GM12875 (cell line): ENCODE measurements around the gene LGMN.
"Not testable (repeated sequence)": the region's sequence is repeated elsewhere in the genome, so short reads cannot be mapped to it uniquely, and the experiment has no call there.

Source experiments
- H3K4me3 ChIP-seq: one replicate; pipeline ENCODE4 v1.5.1; 2011; ENCODE audit warnings: low read depth, low read length, control low read depth
- CTCF ChIP-seq: IDR thresholded peaks from 2 replicates; pipeline ENCODE4 v1.5.1; 2011; ENCODE audit warnings: low read depth, mild to moderate bottlenecking, control low read depth, inconsistent platforms, low read length, moderate library complexity, borderline replicate concordance; ENCODE audit not compliant: insufficient read depth

Gene LGMN

DNA sequence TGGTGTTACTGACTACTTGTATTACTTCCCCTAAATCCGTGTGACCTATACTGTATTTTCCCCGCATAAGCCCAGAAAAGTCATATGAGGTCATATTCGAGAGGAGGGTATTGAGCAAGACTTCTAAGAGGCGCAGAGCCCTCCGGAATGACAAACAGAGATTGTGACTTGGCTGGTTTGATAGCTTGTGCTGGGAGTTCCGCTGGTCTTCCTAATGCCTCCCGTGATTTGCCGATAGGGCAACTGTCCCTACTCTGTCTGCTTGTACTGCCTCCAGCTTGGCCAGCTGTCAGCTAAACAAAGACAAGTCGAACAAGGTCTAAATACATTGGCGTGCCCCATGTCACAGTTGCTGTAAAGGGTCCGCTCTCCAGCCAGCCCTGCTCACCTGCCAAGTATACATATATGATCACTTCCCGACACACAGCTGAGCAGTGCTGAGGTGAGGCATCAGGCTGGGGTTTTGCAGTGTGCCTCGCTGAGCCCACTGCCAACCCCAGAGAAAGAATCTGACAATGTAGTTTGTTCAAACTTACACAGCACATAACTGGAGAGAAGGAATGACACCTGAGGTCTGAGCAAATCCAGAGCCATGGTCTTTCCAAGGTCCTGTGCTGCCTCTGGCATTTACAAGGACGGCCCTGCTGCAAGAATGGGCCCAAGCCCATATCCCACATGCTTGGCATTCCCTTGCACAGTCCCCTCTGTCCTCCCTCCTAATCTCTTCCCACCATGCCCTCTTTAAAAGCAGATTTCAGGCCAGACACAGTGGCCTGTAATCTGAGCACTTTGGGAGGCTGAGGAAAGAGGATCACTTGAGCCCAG lies 23.7 kb downstream of the LGMN start:
- H3K4me3 ChIP-seq, result no peak overlapping the region
- no peak for TF ChIP-seq CTCF

- no peak overlapping the region for H3K4me3 ChIP-seq
- TF ChIP-seq CTCF, result no peak
Observed at GRCh38 chr14:92719890-92720323, 28.5 kb downstream of the LGMN start.

- no peak overlapping the region for H3K4me3 ChIP-seq
- no peak for TF ChIP-seq CTCF
Observed at GRCh38 chr14:92719421-92719820, 29.0 kb downstream of the LGMN start.

DNA sequence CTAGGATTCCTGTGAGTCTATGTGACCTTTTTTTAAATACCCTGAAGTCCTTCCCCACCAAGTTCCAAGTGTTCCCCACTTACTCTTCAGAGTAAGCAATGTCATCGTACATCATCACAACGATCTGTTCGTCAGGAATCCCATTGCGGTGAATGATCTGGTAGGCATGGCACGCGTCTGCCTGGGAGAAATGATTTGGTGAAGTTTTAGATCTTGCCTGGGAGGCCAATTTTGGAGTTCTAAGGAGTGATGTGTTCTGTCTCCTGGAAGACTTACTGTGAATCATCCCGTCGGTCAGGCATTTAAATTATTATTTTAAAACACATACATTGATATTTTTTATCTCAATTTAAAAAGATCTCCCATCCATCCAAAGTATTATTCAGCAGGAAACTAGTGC lies 29.8 kb downstream of the LGMN start:
- TF ChIP-seq CTCF, result no peak
- H3K4me3 ChIP-seq, result no peak overlapping the region

DNA sequence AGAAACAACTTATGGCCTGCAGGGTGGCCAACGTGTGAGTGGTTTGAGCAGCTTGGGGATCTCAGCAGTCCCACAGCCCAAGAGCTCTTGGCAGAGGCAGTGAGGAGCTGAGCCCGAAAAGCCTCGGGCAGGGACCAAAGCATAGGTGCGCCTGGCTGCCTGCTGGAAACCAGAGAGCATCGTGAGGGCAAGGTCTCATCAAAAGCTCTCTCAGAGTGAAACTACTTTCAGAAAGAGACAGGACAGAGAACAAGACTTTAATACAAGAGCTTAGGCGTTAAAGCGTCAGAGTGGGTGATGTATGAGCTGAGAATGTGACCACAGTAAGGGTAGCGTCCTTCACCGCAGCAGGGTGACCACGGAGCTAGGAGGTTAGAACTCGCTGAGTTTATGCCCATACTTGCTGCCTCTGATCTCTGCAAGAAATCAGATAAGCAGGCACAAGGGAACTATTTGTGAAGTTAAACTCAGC lies 30.8 kb downstream of the LGMN start:
- TF ChIP-seq CTCF, result no peak
- H3K4me3 ChIP-seq, result no peak overlapping the region

DNA sequence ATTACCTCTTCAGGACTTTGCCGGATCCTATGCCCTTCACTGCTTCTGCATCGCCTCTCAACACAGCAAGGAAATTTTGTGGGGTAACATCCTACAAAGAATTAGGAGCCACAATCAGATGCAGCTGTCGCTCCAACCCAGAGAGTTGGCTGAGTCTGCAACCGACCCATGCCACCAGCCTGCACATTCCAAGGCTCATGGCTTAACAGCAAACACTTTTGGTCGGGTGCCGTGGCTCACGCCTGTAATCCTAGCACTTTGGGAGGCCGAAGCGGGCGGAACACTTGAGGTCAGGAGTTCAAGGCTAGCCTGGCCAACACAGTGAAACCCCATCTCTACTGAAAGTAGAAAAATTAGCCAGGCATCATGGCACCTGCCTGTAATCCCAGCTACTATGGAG lies 32.3 kb downstream of the LGMN start:
- H3K4me3 ChIP-seq, result no peak overlapping the region
- TF ChIP-seq CTCF, result no peak

GRCh38 chr14:92714739-92715307 lies 33.6 kb downstream of the LGMN start:
- TF ChIP-seq CTCF, result peak; percentile 79
- H3K4me3 ChIP-seq, result not testable (repeated sequence)
